WTC11 (cell line): ENCODE measurements around the gene SHQ1. TPM values are rescaled to one million over a fixed set of nuclear protein-coding genes. Genes with fewer than 3 reads are reported as not detected.

Experiments
- ATAC-seq: fragments of 200-7000 bp; cut with Tn5 transposase; 2 replicates; pipeline ENCODE4 v1.10.0; 2021; ENCODE audit warnings: mild to moderate bottlenecking, moderate library complexity
- CTCF ChIA-PET: fragments of 300-600 bp; sonication (Branson Sonifier 250); formaldehyde crosslinking; loops from one replicate; lab custom pipeline; 2021; ENCODE audit warnings: antibody characterized with exemption; lab: Charles Lee
- POLR2A ChIA-PET: fragments of 350-600 bp; sonication (Branson Sonifier 250); formaldehyde crosslinking; loops from one replicate; lab custom pipeline; 2021; ENCODE audit warnings: antibody characterized with exemption; lab: Charles Lee
- DNase-seq: peaks from one replicate; pipeline ENCODE4 v3.0.0; 2021; ENCODE audit warnings: low spot score
- H3K27ac Mint-ChIP-seq: 2 replicates; pipeline ENCODE4 v1.8.0; 2021; ENCODE audit warnings: mixed read lengths
- H3K27me3 Mint-ChIP-seq: 2 replicates; pipeline ENCODE4 v1.8.0; 2021; ENCODE audit warnings: low read depth, mild to moderate bottlenecking, moderate library complexity, mixed read lengths
- H3K36me3 Mint-ChIP-seq: 2 replicates; pipeline ENCODE4 v1.8.0; 2021; ENCODE audit warnings: mixed read lengths
- H3K4me1 Mint-ChIP-seq: 2 replicates; pipeline ENCODE4 v1.8.0; 2022; ENCODE audit warnings: mixed read lengths
- H3K4me3 Mint-ChIP-seq: 2 replicates; pipeline ENCODE4 v1.8.0; 2021; ENCODE audit warnings: mild to moderate bottlenecking, moderate library complexity, mixed read lengths
- H3K9me3 Mint-ChIP-seq: 2 replicates; pipeline ENCODE4 v1.8.0; 2021; ENCODE audit warnings: mixed read lengths
- CBFB ChIP-seq: sonication (generic); formaldehyde crosslinking; IDR thresholded peaks from 2 replicates; pipeline ENCODE4 v1.8.1; 2022; ENCODE audit warnings: mild to moderate bottlenecking, low read depth, missing genetic modification reagents
- CREB1 ChIP-seq: sonication (generic); formaldehyde crosslinking; IDR thresholded peaks from 2 replicates; pipeline ENCODE4 v1.8.0; 2023; ENCODE audit warnings: mild to moderate bottlenecking, missing genetic modification reagents
- ELF4 ChIP-seq: sonication (generic); formaldehyde crosslinking; IDR thresholded peaks from 2 replicates; pipeline ENCODE4 v1.8.1; 2022; ENCODE audit warnings: low read depth, mild to moderate bottlenecking, moderate library complexity, missing genetic modification reagents
- EMX1 ChIP-seq: fragments of 250-450 bp; sonication (Bioruptor Pico); IDR thresholded peaks from 2 replicates; pipeline ENCODE4 v1.8.0; 2021; ENCODE audit warnings: mild to moderate bottlenecking
- FOXP1 ChIP-seq: sonication (generic); formaldehyde crosslinking; IDR thresholded peaks from 2 replicates; pipeline ENCODE4 v1.8.0; 2022; ENCODE audit warnings: missing genetic modification reagents, mild to moderate bottlenecking, moderate library complexity, borderline replicate concordance
- KAT7 ChIP-seq: sonication (generic); formaldehyde crosslinking; IDR thresholded peaks from 2 replicates; pipeline ENCODE4 v1.8.1; 2023; ENCODE audit warnings: missing genetic modification reagents, mild to moderate bottlenecking, borderline replicate concordance
- NFE2L1 ChIP-seq: sonication (generic); formaldehyde crosslinking; IDR thresholded peaks from 2 replicates; pipeline ENCODE4 v1.8.1; 2023; ENCODE audit warnings: missing genetic modification reagents
- NR3C1 ChIP-seq: sonication (generic); formaldehyde crosslinking; conservative IDR thresholded peaks from 2 replicates; pipeline ENCODE4 v1.8.1; 2023; ENCODE audit warnings: low read depth, mild to moderate bottlenecking, missing genetic modification reagents
- PRRX2 ChIP-seq: fragments of 250-450 bp; sonication (Bioruptor Pico); IDR thresholded peaks from 2 replicates; pipeline ENCODE4 v1.8.0; 2021; ENCODE audit warnings: mild to moderate bottlenecking
- SMAD3 ChIP-seq: sonication (generic); formaldehyde crosslinking; IDR thresholded peaks from 2 replicates; pipeline ENCODE4 v1.8.0; 2022; ENCODE audit warnings: missing genetic modification reagents, mild to moderate bottlenecking, borderline replicate concordance
- TEAD1 ChIP-seq: sonication (generic); formaldehyde crosslinking; IDR thresholded peaks from 2 replicates; pipeline ENCODE4 v1.8.0; 2022; ENCODE audit warnings: mild to moderate bottlenecking, missing genetic modification reagents
- TP53 ChIP-seq: sonication (generic); formaldehyde crosslinking; IDR thresholded peaks from 2 replicates; pipeline ENCODE4 v1.8.1; 2023; ENCODE audit warnings: mild to moderate bottlenecking, missing genetic modification reagents
- ZNF219 ChIP-seq: sonication (generic); formaldehyde crosslinking; IDR thresholded peaks from 2 replicates; pipeline ENCODE4 v1.8.0; 2023; ENCODE audit warnings: missing genetic modification reagents, mild to moderate bottlenecking, borderline replicate concordance
- ZNF263 ChIP-seq: sonication (generic); formaldehyde crosslinking; IDR thresholded peaks from 2 replicates; pipeline ENCODE4 v1.8.1; 2022; ENCODE audit warnings: low read depth, mild to moderate bottlenecking, moderate library complexity, missing genetic modification reagents
- ZNF317 ChIP-seq: sonication (generic); formaldehyde crosslinking; IDR thresholded peaks from 2 replicates; pipeline ENCODE4 v1.8.1; 2023; ENCODE audit warnings: low read depth, mild to moderate bottlenecking, moderate library complexity, missing genetic modification reagents, borderline replicate concordance
- ZNF423 ChIP-seq: fragments of 250-450 bp; sonication (Bioruptor Pico); IDR thresholded peaks from 2 replicates; pipeline ENCODE4 v2.1.2; 2022; ENCODE audit warnings: mild to moderate bottlenecking, moderate library complexity
- total RNA-seq: library from RNA; stranded (reverse); gene quantifications from 3 replicates; pipeline ENCODE4 v1.2.3, GENCODE V29; 2021
- TF ChIP-seq, protein P1 (sequence below): fragments of 250-450 bp; sonication (Bioruptor Pico); IDR thresholded peaks from 2 replicates; pipeline ENCODE4 v1.9.0; 2021; ENCODE audit warnings: mild to moderate bottlenecking
- TF ChIP-seq, protein P2 (sequence below): fragments of 250-450 bp; sonication (Bioruptor Pico); IDR thresholded peaks from 2 replicates; pipeline ENCODE4 v1.9.0; 2021; ENCODE audit warnings: mild to moderate bottlenecking
- TF ChIP-seq, protein P3 (sequence below): sonication (generic); formaldehyde crosslinking; IDR thresholded peaks from 2 replicates; pipeline ENCODE4 v1.8.1; 2023; ENCODE audit warnings: mild to moderate bottlenecking, missing genetic modification reagents
- TF ChIP-seq, protein P4 (sequence below): sonication (generic); formaldehyde crosslinking; IDR thresholded peaks from 2 replicates; pipeline ENCODE4 v1.8.1; 2023; ENCODE audit warnings: mild to moderate bottlenecking, missing genetic modification reagents, moderate library complexity
- TF ChIP-seq, protein P5 (sequence below): sonication (generic); formaldehyde crosslinking; IDR thresholded peaks from 2 replicates; pipeline ENCODE4 v1.8.0; 2023; ENCODE audit warnings: missing genetic modification reagents
- TF ChIP-seq, protein P6 (sequence below): sonication (generic); formaldehyde crosslinking; IDR thresholded peaks from 2 replicates; pipeline ENCODE4 v1.8.0; 2022; ENCODE audit warnings: mild to moderate bottlenecking, missing genetic modification reagents
- TF ChIP-seq, protein P7 (sequence below): sonication (generic); formaldehyde crosslinking; IDR thresholded peaks from 2 replicates; pipeline ENCODE4 v1.8.1; 2022; ENCODE audit warnings: low read depth, mild to moderate bottlenecking, moderate library complexity, missing genetic modification reagents, borderline replicate concordance
- TF ChIP-seq, protein P8 (sequence below): fragments of 250-450 bp; sonication (Bioruptor Pico); IDR thresholded peaks from 2 replicates; pipeline ENCODE4 v2.1.2; 2022; ENCODE audit warnings: mild to moderate bottlenecking, moderate library complexity

The SHQ1 gene
- total RNA-seq, 1 experiment from 2014 or later = 29.1 TPM

DNA sequence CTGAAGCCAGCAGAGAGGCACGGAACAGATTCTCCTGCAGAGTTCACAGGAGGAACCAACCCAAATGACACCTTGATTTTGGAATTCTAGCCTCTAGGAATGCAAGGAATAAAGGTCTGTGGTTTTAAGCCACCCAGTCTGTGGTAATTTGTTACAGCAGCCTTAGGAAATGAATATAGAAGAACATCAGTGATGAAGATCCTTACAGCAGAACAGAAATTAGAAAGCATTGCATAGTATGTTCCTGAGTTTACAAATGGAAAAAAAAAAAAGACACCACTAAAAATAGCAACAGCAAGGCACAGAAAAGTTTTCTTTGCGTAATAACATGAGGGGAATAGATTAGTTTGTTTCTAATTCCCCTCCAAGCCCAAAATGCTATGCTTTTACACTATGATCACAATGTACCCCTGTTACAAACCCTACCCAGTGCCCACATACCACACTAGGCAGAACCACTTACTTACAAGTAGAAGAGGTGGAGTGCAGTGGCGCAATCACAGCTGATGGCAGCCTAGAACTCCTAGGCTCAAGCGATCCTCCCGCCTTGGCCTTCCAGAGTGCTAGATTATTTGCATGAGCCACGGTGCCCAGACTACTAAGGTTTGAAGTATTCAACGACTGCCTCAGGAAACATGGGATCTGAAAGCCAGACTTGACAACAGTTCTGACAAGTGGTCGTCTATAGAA, 84.3 kb downstream of the SHQ1 start:
- Mint-ChIP-seq H3K27ac (no peak overlapping the region), H3K36me3 (no peaks in the 10 kb centered on the region), H3K27me3 (no peaks in the 10 kb centered on the region), H3K4me3 (no peak overlapping the region), H3K4me1 (peaks cover 29% of the 10 kb centered on the region), H3K9me3 (no peaks in the 10 kb centered on the region)
- POLR2A ChIA-PET = no interaction called here
- TF ChIP-seq NFE2L1 (CRISPR knock-in tag) (no peak), EMX1 (CRISPR knock-in tag) (no peak), ZNF317 (CRISPR knock-in tag) (no peak), CBFB (no peak), CREB1 (CRISPR knock-in tag) (no peak), ZNF423 (CRISPR knock-in tag) (no peak), TP53 (CRISPR knock-in tag) (no peak), ZNF263 (CRISPR knock-in tag) (no peak), TEAD1 (CRISPR knock-in tag) (no peak), ELF4 (no peak), SMAD3 (no peak), ZNF219 (CRISPR knock-in tag) (no peak), PRRX2 (CRISPR knock-in tag) (no peak)
- TF ChIP-seq, protein P1, sequence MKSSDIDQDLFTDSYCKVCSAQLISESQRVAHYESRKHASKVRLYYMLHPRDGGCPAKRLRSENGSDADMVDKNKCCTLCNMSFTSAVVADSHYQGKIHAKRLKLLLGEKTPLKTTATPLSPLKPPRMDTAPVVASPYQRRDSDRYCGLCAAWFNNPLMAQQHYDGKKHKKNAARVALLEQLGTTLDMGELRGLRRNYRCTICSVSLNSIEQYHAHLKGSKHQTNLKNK = no peak
- TF ChIP-seq, protein P2, sequence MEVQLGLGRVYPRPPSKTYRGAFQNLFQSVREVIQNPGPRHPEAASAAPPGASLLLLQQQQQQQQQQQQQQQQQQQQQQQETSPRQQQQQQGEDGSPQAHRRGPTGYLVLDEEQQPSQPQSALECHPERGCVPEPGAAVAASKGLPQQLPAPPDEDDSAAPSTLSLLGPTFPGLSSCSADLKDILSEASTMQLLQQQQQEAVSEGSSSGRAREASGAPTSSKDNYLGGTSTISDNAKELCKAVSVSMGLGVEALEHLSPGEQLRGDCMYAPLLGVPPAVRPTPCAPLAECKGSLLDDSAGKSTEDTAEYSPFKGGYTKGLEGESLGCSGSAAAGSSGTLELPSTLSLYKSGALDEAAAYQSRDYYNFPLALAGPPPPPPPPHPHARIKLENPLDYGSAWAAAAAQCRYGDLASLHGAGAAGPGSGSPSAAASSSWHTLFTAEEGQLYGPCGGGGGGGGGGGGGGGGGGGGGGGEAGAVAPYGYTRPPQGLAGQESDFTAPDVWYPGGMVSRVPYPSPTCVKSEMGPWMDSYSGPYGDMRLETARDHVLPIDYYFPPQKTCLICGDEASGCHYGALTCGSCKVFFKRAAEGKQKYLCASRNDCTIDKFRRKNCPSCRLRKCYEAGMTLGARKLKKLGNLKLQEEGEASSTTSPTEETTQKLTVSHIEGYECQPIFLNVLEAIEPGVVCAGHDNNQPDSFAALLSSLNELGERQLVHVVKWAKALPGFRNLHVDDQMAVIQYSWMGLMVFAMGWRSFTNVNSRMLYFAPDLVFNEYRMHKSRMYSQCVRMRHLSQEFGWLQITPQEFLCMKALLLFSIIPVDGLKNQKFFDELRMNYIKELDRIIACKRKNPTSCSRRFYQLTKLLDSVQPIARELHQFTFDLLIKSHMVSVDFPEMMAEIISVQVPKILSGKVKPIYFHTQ = no peak
- TF ChIP-seq, protein P3, sequence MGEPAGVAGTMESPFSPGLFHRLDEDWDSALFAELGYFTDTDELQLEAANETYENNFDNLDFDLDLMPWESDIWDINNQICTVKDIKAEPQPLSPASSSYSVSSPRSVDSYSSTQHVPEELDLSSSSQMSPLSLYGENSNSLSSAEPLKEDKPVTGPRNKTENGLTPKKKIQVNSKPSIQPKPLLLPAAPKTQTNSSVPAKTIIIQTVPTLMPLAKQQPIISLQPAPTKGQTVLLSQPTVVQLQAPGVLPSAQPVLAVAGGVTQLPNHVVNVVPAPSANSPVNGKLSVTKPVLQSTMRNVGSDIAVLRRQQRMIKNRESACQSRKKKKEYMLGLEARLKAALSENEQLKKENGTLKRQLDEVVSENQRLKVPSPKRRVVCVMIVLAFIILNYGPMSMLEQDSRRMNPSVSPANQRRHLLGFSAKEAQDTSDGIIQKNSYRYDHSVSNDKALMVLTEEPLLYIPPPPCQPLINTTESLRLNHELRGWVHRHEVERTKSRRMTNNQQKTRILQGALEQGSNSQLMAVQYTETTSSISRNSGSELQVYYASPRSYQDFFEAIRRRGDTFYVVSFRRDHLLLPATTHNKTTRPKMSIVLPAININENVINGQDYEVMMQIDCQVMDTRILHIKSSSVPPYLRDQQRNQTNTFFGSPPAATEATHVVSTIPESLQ (CRISPR knock-in tag) = no peak
- TF ChIP-seq, protein P4, sequence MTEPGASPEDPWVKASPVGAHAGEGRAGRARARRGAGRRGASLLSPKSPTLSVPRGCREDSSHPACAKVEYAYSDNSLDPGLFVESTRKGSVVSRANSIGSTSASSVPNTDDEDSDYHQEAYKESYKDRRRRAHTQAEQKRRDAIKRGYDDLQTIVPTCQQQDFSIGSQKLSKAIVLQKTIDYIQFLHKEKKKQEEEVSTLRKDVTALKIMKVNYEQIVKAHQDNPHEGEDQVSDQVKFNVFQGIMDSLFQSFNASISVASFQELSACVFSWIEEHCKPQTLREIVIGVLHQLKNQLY = no peak
- TF ChIP-seq, protein P5, sequence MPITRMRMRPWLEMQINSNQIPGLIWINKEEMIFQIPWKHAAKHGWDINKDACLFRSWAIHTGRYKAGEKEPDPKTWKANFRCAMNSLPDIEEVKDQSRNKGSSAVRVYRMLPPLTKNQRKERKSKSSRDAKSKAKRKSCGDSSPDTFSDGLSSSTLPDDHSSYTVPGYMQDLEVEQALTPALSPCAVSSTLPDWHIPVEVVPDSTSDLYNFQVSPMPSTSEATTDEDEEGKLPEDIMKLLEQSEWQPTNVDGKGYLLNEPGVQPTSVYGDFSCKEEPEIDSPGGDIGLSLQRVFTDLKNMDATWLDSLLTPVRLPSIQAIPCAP (CRISPR knock-in tag) = no peak
- ATAC-seq (no peak), DNase-seq (no peak)
- CTCF ChIA-PET = no interaction called here

DNA sequence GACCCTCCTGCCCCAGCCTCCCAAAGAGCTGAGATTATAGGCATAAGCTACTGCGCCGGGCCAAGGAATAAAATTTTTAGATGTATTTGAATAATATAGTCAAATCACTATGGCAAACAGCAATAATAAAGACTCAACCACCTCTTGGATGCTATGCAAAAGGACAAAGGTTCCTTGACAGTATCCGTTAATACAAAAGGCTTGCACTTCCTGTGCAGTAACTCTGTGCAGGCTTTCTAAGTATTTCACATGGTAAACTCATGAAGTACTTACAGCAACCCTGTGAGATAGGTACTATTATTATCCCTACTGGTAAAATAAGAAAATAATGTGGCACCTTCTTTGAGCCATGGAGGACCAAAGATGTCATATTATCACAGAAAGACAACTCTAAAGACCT, 86.8 kb downstream of the SHQ1 start:
- Mint-ChIP-seq H3K36me3 (no peaks in the 10 kb centered on the region), H3K4me3 (no peak overlapping the region), H3K4me1 (peaks cover 4% of the 10 kb centered on the region), H3K9me3 (no peaks in the 10 kb centered on the region), H3K27ac (no peak overlapping the region), H3K27me3 (no peaks in the 10 kb centered on the region)
- ChIA-PET CTCF (interaction anchor here (1.4 kb wide), 1 partner anchor 23 kb away, joined by 3 read pairs; no protein-coding TSS in a partner anchor), POLR2A (no interaction called here)
- ATAC-seq (no peak), DNase-seq (no peak)
- TF ChIP-seq FOXP1 (CRISPR knock-in tag) (no peak), CBFB (no peak), KAT7 (no peak), NR3C1 (CRISPR knock-in tag) (no peak)
- TF ChIP-seq, protein P6, sequence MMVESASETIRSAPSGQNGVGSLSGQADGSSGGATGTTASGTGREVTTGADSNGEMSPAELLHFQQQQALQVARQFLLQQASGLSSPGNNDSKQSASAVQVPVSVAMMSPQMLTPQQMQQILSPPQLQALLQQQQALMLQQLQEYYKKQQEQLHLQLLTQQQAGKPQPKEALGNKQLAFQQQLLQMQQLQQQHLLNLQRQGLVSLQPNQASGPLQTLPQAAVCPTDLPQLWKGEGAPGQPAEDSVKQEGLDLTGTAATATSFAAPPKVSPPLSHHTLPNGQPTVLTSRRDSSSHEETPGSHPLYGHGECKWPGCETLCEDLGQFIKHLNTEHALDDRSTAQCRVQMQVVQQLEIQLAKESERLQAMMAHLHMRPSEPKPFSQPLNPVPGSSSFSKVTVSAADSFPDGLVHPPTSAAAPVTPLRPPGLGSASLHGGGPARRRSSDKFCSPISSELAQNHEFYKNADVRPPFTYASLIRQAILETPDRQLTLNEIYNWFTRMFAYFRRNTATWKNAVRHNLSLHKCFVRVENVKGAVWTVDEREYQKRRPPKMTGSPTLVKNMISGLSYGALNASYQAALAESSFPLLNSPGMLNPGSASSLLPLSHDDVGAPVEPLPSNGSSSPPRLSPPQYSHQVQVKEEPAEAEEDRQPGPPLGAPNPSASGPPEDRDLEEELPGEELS (CRISPR knock-in tag) = no peak
- TF ChIP-seq, protein P7, sequence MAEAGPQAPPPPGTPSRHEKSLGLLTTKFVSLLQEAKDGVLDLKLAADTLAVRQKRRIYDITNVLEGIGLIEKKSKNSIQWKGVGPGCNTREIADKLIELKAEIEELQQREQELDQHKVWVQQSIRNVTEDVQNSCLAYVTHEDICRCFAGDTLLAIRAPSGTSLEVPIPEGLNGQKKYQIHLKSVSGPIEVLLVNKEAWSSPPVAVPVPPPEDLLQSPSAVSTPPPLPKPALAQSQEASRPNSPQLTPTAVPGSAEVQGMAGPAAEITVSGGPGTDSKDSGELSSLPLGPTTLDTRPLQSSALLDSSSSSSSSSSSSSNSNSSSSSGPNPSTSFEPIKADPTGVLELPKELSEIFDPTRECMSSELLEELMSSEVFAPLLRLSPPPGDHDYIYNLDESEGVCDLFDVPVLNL (CRISPR knock-in tag) = no peak
- TF ChIP-seq, protein P8, sequence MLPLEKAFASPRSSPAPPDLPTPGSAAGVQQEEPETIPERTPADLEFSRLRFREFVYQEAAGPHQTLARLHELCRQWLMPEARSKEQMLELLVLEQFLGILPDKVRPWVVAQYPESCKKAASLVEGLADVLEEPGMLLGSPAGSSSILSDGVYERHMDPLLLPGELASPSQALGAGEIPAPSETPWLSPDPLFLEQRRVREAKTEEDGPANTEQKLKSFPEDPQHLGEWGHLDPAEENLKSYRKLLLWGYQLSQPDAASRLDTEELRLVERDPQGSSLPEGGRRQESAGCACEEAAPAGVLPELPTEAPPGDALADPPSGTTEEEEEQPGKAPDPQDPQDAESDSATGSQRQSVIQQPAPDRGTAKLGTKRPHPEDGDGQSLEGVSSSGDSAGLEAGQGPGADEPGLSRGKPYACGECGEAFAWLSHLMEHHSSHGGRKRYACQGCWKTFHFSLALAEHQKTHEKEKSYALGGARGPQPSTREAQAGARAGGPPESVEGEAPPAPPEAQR = no peak
